HEK293T (cell line): ENCODE results near the gene TTC38.

Source experiments
- ARNT ChIP-seq: fragments of 450-650 bp; IDR thresholded peaks from 2 replicates; pipeline ENCODE4 v1.6.1; 2017; ENCODE audit warnings: mild to moderate bottlenecking
- ELF4 ChIP-seq: fragments of 450-650 bp; IDR thresholded peaks from 2 replicates; pipeline ENCODE4 v1.6.1; 2017; ENCODE audit warnings: antibody characterized with exemption
- FOXA1 ChIP-seq: fragments of 450-650 bp; IDR thresholded peaks from 2 replicates; pipeline ENCODE4 v1.6.1; 2016; ENCODE audit warnings: mild to moderate bottlenecking
- FOXK2 ChIP-seq: fragments of 450-650 bp; IDR thresholded peaks from 2 replicates; pipeline ENCODE4 v1.6.1; 2016; ENCODE audit warnings: mild to moderate bottlenecking
- FOXM1 ChIP-seq: fragments of 450-650 bp; IDR thresholded peaks from 2 replicates; pipeline ENCODE4 v1.6.1; 2017; ENCODE audit warnings: mild to moderate bottlenecking, borderline replicate concordance
- SP1 ChIP-seq: fragments of 450-650 bp; IDR thresholded peaks from 2 replicates; pipeline ENCODE4 v1.6.1; 2017
- SUZ12 ChIP-seq: fragments of 450-650 bp; IDR thresholded peaks from 2 replicates; pipeline ENCODE4 v1.6.1; 2016; ENCODE audit warnings: mild to moderate bottlenecking
- TARDBP ChIP-seq: fragments of 450-650 bp; IDR thresholded peaks from 2 replicates; pipeline ENCODE4 v1.6.1; 2016

- TF ChIP-seq ARNT = no peak
- TF ChIP-seq FOXA1 = no peak
- no peak for TF ChIP-seq FOXK2
- no peak for TF ChIP-seq TARDBP
- no peak for TF ChIP-seq SP1
- no peak for TF ChIP-seq ELF4
- TF ChIP-seq FOXM1 = no peak
- TF ChIP-seq SUZ12 = no peak
These were observed 27.0 kb downstream of the TTC38 start for GRCh38 chr22:46294784-46295183.
